SK-N-SH (cell line): Measurements from ENCODE around the gene SPNS1. TPM values are rescaled to one million over a fixed set of nuclear protein-coding genes. Genes with fewer than 3 reads are reported as not detected.
"Not testable (repeated sequence)": the region's sequence is repeated elsewhere in the genome, so short reads cannot be mapped to it uniquely, and the experiment has no call there.

Experiments
- CTCF ChIA-PET: fragments of 300-600, 350-600 bp; formaldehyde crosslinking; extraction: SDS; loops from one replicate; lab custom pipeline; 2021; lab: Yijun Ruan, JAX
- POLR2A ChIA-PET: fragments of 350-600 bp; sonication (Branson Sonifier 250); formaldehyde crosslinking; extraction: SDS; loops from one replicate; lab custom pipeline; 2020; ENCODE audit warnings: antibody characterized with exemption, inconsistent platforms; lab: Yijun Ruan, JAX
- DNase-seq: peaks from one replicate; pipeline ENCODE4 v3.0.0; 2012
- H2AFZ ChIP-seq: fragments of 200-600 bp; sonication (generic); 2 replicates; pipeline ENCODE4 v1.8.1; 2016; ENCODE audit warnings: antibody characterized with exemption, mild to moderate bottlenecking, low read depth
- H3F3A ChIP-seq: fragments of 200-600 bp; sonication (generic); replicated peaks from 2 replicates; pipeline ENCODE3; 2016; ENCODE audit warnings: antibody characterized with exemption, mild to moderate bottlenecking; ENCODE audit not compliant: insufficient read depth
- H3K27ac ChIP-seq, 2 experiments: fragments of 200-500 bp in 1 of 2; fragments of 200-600 bp in 1 of 2; sonication (Bioruptor generic) in 1 of 2; sonication (generic), shearing (Covaris generic) in 1 of 2; 2 replicates each; pipeline versions ENCODE4 v1.5.1 to v1.6.1; 2014 to 2016; ENCODE audit warnings: low read depth in 2 of 2, inconsistent platforms in 1 of 2, low read length in 1 of 2, mild to moderate bottlenecking in 1 of 2, mixed read lengths in 1 of 2
- H3K27me3 ChIP-seq: fragments of 200-600 bp; sonication (generic), shearing (Covaris generic); 2 replicates; pipeline ENCODE4 v1.6.1; 2016; ENCODE audit warnings: mixed run types; ENCODE audit not compliant: insufficient read depth
- H3K36me3 ChIP-seq, 2 experiments: fragments of 200-500 bp in 1 of 2; fragments of 200-600 bp in 1 of 2; sonication (Bioruptor generic) in 1 of 2; sonication (generic) in 1 of 2; replicated peaks in 1 of 2; 2 replicates each; pipeline versions ENCODE3 to v1.5.1; 2014 to 2016; ENCODE audit warnings: low read length in 1 of 2, mild to moderate bottlenecking in 1 of 2; ENCODE audit not compliant: insufficient read depth in 2 of 2, control insufficient read depth in 1 of 2
- H3K4me1 ChIP-seq, 2 experiments: fragments of 200-500 bp in 1 of 2; fragments of 200-600 bp in 1 of 2; sonication (Bioruptor generic) in 1 of 2; sonication (generic), shearing (Covaris generic) in 1 of 2; 2 replicates each; pipeline versions ENCODE4 v1.5.1 to v1.6.1; 2014 to 2016; ENCODE audit warnings: low read depth in 1 of 2, low read length in 1 of 2, mixed run types in 1 of 2; ENCODE audit not compliant: insufficient read depth in 2 of 2, control insufficient read depth in 1 of 2
- H3K4me2 ChIP-seq: fragments of 200-600 bp; sonication (generic), shearing (Covaris generic); 2 replicates; pipeline ENCODE4 v1.6.1; 2017; ENCODE audit warnings: mixed run types
- H3K4me3 ChIP-seq, 2 experiments: fragments of 200-500 bp in 1 of 2; fragments of 200-600 bp in 1 of 2; sonication (Bioruptor generic) in 1 of 2; sonication (generic), shearing (Covaris generic) in 1 of 2; 2 replicates each; pipeline versions ENCODE4 v1.5.1 to v1.8.1; 2014 to 2016; ENCODE audit warnings: low read depth in 2 of 2, inconsistent platforms in 1 of 2, low read length in 1 of 2, mild to moderate bottlenecking in 1 of 2, mixed read lengths in 1 of 2, moderate library complexity in 1 of 2
- H3K79me2 ChIP-seq: fragments of 200-600 bp; sonication (generic); 2 replicates; pipeline ENCODE4 v1.8.1; 2017; ENCODE audit warnings: mild to moderate bottlenecking; ENCODE audit not compliant: insufficient read depth
- H3K9ac ChIP-seq: fragments of 200-600 bp; sonication (generic); 2 replicates; pipeline ENCODE4 v1.6.1; 2017; ENCODE audit warnings: mixed run types
- H3K9me2 ChIP-seq: fragments of 200-600 bp; sonication (generic); 2 replicates; pipeline ENCODE4 v1.6.1; 2017; ENCODE audit warnings: mixed run types
- H3K9me3 ChIP-seq: fragments of 200-600 bp; sonication (generic); 2 replicates; pipeline ENCODE4 v1.6.1; 2017; ENCODE audit warnings: mixed run types, mild to moderate bottlenecking, moderate library complexity
- H4K20me1 ChIP-seq: fragments of 200-600 bp; sonication (generic); 2 replicates; pipeline ENCODE4 v1.6.1; 2017; ENCODE audit warnings: mild to moderate bottlenecking, mixed run types; ENCODE audit not compliant: insufficient read depth
- FOSL2 ChIP-seq: IDR thresholded peaks from 2 replicates; pipeline ENCODE4 v1.4.0; 2012; ENCODE audit warnings: low read depth, mild to moderate bottlenecking, moderate library complexity, borderline replicate concordance
- GABPA ChIP-seq: IDR thresholded peaks from 2 replicates; pipeline ENCODE4 v1.4.0; 2012; ENCODE audit warnings: low read depth, mild to moderate bottlenecking
- GATA2 ChIP-seq: sonication (generic); formaldehyde crosslinking; IDR thresholded peaks from 2 replicates; pipeline ENCODE4 v1.5.0; 2020; ENCODE audit warnings: mild to moderate bottlenecking, missing genetic modification reagents
- MAX ChIP-seq: IDR thresholded peaks from 2 replicates; pipeline ENCODE4 v1.4.0; 2012; ENCODE audit warnings: low read depth
- NFIC ChIP-seq: IDR thresholded peaks from 2 replicates; pipeline ENCODE4 v1.4.0; 2012; ENCODE audit warnings: borderline replicate concordance
- NRF1 ChIP-seq: IDR thresholded peaks from 2 replicates; pipeline ENCODE4 v1.6.1; 2012; ENCODE audit warnings: low read depth, mild to moderate bottlenecking, low read length
- PBX3 ChIP-seq: IDR thresholded peaks from 2 replicates; pipeline ENCODE4; 2012
- RFX5 ChIP-seq: IDR thresholded peaks from 2 replicates; pipeline ENCODE4 v1.6.1; 2012; ENCODE audit warnings: mild to moderate bottlenecking, improper control_type of control experiment, low read length
- TCF12 ChIP-seq: IDR thresholded peaks from 2 replicates; pipeline ENCODE4 v1.4.0; 2012
- TEAD4 ChIP-seq: IDR thresholded peaks from 2 replicates; pipeline ENCODE4 v1.4.0; 2012; ENCODE audit warnings: mild to moderate bottlenecking, borderline replicate concordance; ENCODE audit not compliant: insufficient read depth
- WGBS: methylation state at CpG from one replicate; pipeline ENCODE4 v1.1.6; 2017; ENCODE audit warnings: low lambda C conversion rate; 5-methylcytosine and 5-hydroxymethylcytosine counted together
- polyA plus RNA-seq, 3 experiments: library from polyadenylated mRNA; depleted of rRNA; stranded (reverse); fragments of >200 nt; gene quantifications; 2 replicates each; pipeline ENCODE4 v1.2.3, GENCODE V29; 2012

Gene SPNS1
- polyA plus RNA-seq, 1 of the 3 experiments (the other 2 are of a cell fraction), result 41.1 TPM

GRCh38 chr16:29000019-29000418, 25.4 kb downstream of the SPNS1 start (continued):
- TF ChIP-seq NRF1, result no peak
- TF ChIP-seq, all 33 proteins: peak for 0

- CTCF ChIA-PET, result interaction anchor here (0.7 kb wide), 1 partner anchor 10 kb away, joined by 3 read pairs; no protein-coding TSS in a partner anchor
- H4K20me1 ChIP-seq, H3K9me3 ChIP-seq, H2AFZ ChIP-seq, H3K79me2 ChIP-seq, H3K36me3 ChIP-seq, H3K4me1 ChIP-seq, H3F3A ChIP-seq, H3K4me2 ChIP-seq, H3K27me3 ChIP-seq, H3K9me2 ChIP-seq, H3K27ac ChIP-seq, POLR2A ChIA-PET, DNase-seq, H3K4me3 ChIP-seq, H3K9ac ChIP-seq: not testable (repeated sequence)
- 55% methylated on average over 8 of the region's 9 CpGs for WGBS
Measured at GRCh38 chr16:29004496-29005139, 30.0 kb downstream of the SPNS1 start.

GRCh38 chr16:29007730-29008593, 33.4 kb downstream of the SPNS1 start:
- TF ChIP-seq TCF12 (peak; percentile 58; the same call in 1 of the 2 replicates), FOSL2 (peak; percentile 49; the same call in 1 of the 2 replicates), NFIC (peak; percentile 50; the same call in 1 of the 2 replicates), TEAD4 (no peak), RFX5 (no peak), MAX (no peak), GATA2 (CRISPR knock-in tag) (no peak), PBX3 (peak; percentile 13; the same call in 1 of the 2 replicates), GABPA (no peak)
- H3K79me2 ChIP-seq, result no peaks in the 10 kb centered on the region
- no peaks in the 10 kb centered on the region for H3K4me1 ChIP-seq
- H3F3A ChIP-seq, result no peaks in the 10 kb centered on the region
- H3K27ac ChIP-seq, result no peak overlapping the region
- CTCF ChIA-PET, result no interaction called here
- no peak overlapping the region for H2AFZ ChIP-seq
- no peaks in the 10 kb centered on the region for H3K9me2 ChIP-seq
- POLR2A ChIA-PET, result no interaction called here
- no peaks in the 10 kb centered on the region for H3K27me3 ChIP-seq
- H3K36me3 ChIP-seq, result no peaks in the 10 kb centered on the region
- H3K9ac ChIP-seq, result no peak overlapping the region
- H3K9me3 ChIP-seq, result no peaks in the 10 kb centered on the region
- H4K20me1 ChIP-seq, result no peaks in the 10 kb centered on the region
- WGBS, result 68% methylated on average over 9 of the region's 10 CpGs
- no peak overlapping the region for H3K4me3 ChIP-seq
- H3K4me2 ChIP-seq, result no peak overlapping the region
- no peak for DNase-seq
